HG03196 (cell line): ENCODE data around the gene HSPA4L.

ENCODE experiments used
- ATAC-seq: cut with Tn5 transposase; IDR thresholded peaks from one replicate; pipeline ENCODE4 v1.9.1; 2021; ENCODE audit not compliant: unreplicated experiment

HSPA4L gene

GRCh38 chr4:127782275-127783025 lies at the start of gene HSPA4L:
Gene HSPA4L (plus strand): TSS chr4:127782322. CDS start chr4:127782551, 229 bp downstream.
- ATAC-seq: peak; percentile 38

- peak; percentile 80 for ATAC-seq
Measured at GRCh38 chr4:127732623-127733328, 49.3 kb upstream of the HSPA4L start.

GRCh38 chr4:127734976-127735375 lies 47.1 kb upstream of the HSPA4L start:
- ATAC-seq: no peak

- ATAC-seq: no peak
Measured at GRCh38 chr4:127737295-127737694, 44.8 kb upstream of the HSPA4L start.

- no peak for ATAC-seq
Measured at GRCh38 chr4:127741247-127741646, 40.9 kb upstream of the HSPA4L start.

- no peak for ATAC-seq
Measured at GRCh38 chr4:127747883-127748282, 34.2 kb upstream of the HSPA4L start.

DNA sequence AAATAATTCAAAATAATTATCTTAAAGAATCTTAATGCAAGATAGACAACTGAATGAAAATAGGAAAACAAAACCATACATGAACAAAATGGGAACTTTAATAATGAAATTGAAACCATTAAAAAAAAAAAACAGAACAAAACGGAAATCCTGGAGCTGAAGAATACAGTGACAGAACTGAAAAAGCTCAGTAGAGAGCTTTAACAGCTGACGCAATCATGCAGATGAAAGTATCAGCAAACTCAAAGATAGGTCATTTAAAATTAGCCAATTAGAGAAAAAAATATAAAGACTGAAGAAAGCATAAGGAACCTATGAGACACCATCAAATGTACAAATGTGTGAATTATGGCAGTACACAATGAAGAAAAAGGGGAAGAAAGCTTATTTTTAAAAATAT lies 33.2 kb upstream of the HSPA4L start:
- ATAC-seq: no peak

GRCh38 chr4:127756906-127757305 lies 25.2 kb upstream of the HSPA4L start:
- no peak for ATAC-seq

DNA sequence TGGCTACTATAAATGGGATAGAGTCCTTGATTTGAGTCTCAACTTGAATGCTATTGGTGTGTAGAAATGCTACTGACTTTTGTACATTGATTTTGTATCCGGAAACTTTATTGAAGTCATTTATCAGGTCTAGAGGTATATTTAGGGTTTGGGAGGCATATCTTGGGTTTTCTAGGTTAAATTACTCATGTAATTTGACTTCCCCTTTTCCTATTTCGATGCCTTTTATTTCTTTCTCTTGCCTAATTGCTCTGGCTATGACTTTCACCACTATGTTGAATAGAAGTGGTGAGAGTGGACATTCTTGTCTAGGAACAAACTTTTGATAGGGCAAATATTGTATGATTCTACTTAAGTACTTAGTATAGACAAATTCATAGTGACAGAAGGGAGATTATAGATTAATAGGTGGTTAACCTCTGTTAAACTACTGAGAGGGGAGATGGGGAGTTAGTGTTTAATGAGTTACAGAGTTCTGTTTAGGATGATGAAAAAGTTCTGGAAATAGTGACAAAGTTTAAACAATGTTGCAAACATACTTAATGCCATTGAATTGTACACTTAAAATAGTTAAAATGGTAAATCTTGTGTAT lies 22.8 kb upstream of the HSPA4L start:
- peak; percentile 88 for ATAC-seq

- ATAC-seq: peak; percentile 15
Measured at GRCh38 chr4:127759893-127760292, 22.2 kb upstream of the HSPA4L start.

GRCh38 chr4:127771535-127772275 lies 10.4 kb upstream of the HSPA4L start:
- no peak for ATAC-seq

DNA sequence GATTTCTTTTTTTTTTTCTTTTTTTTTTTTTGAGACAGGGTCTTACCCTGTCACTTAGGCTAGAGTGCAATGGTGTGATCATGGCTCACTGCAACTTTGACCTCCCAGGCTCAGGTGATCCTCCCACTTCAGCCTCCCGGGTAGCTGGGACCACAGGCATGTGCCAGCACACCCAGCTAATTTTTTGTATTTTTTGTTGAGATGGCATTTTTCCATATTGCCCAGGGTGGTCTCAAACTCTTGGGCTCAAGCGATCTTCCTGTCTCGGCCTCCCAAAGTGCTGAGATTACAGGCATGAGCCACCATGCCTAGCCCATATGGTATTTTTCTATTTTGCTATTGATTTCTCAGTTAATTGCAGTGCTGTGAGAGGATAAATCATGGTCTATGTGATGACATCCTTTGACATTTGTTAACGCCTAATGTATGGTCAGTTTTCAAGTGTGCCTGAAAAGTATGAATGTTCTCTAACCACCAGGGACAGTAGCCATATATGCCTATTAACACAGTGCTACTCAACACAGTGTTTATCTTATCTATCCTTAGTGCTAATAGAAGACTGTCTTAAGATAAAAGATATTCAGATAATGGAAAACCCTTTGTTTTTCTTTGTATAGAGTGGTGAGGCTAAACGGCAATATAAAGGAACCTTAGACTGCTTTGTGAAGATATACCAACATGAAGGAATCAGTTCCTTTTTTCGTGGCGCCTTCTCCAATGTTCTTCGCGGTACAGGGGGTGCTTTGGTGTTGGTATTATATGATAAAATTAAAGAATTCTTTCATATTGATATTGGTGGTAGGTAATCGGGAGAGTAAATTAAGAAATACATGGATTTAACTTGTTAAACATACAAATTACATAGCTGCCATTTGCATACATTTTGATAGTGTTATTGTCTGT lies 9.1 kb upstream of the HSPA4L start:
- ATAC-seq: no peak

GRCh38 chr4:127775843-127776242 lies 6.3 kb upstream of the HSPA4L start:
- ATAC-seq: no peak

GRCh38 chr4:127776620-127777019 lies 5.5 kb upstream of the HSPA4L start:
- no peak for ATAC-seq

DNA sequence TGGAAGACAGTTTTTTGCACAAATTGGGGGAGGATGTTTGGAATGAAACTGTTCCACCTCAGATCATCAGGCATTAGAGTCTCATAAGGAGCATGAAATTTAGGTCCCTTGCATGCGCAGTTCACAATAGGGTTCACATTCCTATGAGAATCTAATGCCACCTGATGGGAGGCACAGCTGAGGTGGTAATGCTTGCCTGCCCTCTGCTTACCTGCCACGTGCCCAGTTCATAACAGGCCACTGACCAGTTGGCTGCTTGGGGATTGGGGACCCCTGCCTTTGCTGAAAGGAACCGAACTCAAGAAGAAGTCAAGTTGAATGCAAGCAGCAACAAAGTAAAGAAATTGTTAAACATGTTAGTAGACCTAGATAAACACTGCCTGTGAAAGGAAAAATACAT lies 4.6 kb upstream of the HSPA4L start:
- no peak for ATAC-seq

- no peak for ATAC-seq
Measured at GRCh38 chr4:127778102-127778501, 4.0 kb upstream of the HSPA4L start.

GRCh38 chr4:127780598-127780997 lies 1.5 kb upstream of the HSPA4L start:
- ATAC-seq: no peak

GRCh38 chr4:127781300-127782024 lies 660 bp upstream of the HSPA4L start:
- peak; percentile 34 for ATAC-seq

DNA sequence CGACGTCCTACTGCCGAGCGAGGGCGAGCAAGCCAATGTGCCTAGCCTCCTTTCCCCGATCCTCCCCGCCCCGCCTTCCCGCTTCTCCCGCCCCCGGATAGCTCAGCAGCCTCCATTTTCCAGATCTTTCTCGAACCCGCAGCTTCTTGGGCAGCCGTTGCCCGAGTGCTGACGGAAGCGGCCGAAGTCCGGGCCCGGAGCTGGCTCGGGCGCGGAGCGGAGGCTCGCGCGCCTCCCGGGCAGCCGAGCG lies 172 bp upstream of the HSPA4L start:
- peak; percentile 75 for ATAC-seq
